ENCODE measurements around the gene SAV1. TPM values are rescaled to one million over a fixed set of nuclear protein-coding genes. Genes with fewer than 3 reads are reported as not detected.

SAV1 gene
- total and polyA plus RNA-seq, 2 of the 13 experiments (the other 11 are each of a cell fraction or from before 2014, with no cell fraction given), result 7.3 to 8.2 TPM

GRCh38 chr14:50656776-50657175, 11.3 kb downstream of the SAV1 start:
- Histone ChIP-seq H3K27me3 (ENCODE audit: control insufficient read depth in 1 of 2, insufficient read depth in 2 of 2, low read length in 2 of 2) (no peaks in the 10 kb centered on the region), H3K36me3 (replicated peaks in 1 of 2; ENCODE audit: control insufficient read depth in 1 of 2, insufficient read depth in 2 of 2, low read length in 2 of 2) (peaks cover 0 to 8% of the 10 kb centered on the region in 2 experiments; a peak in 1 of 5 replicates), H3K4me1 (ENCODE audit: insufficient read depth, low read length) (peaks cover 13% of the 10 kb centered on the region), H3K4me2 (ENCODE audit: low read depth, low read length) (no peak overlapping the region), H2AFZ (ENCODE audit: low read length) (no peak overlapping the region), H3K27ac (ENCODE audit: extremely low read length, insufficient read depth, low read length) (no peak overlapping the region), H3K4me3 (replicated peaks in 1 of 3; ENCODE audit: insufficient read depth in 1 of 3, low read depth in 2 of 3, low read length in 3 of 3) (no peak overlapping the region), H3K79me2 (ENCODE audit: insufficient read depth, low read length) (peaks cover 9% of the 10 kb centered on the region), H4K20me1 (ENCODE audit: insufficient read depth, low read length) (no peaks in the 10 kb centered on the region), H3K9me3 (ENCODE audit: low read length) (no peaks in the 10 kb centered on the region), H3K9ac (ENCODE audit: insufficient read depth, low read depth, low read length) (no peak overlapping the region)
- WGBS (ENCODE audit: low lambda C conversion rate), result 100% methylated on average over 6 of the region's 6 CpGs
- intact Hi-C loops (cut with micrococcal nuclease; ENCODE audit: unreplicated experiment) (no loop called here), in situ Hi-C loops (cut with HindIII; ENCODE audit: extremely low pct_ligation_motif_present, low pct_unique_long_range_greater_than_20kb) (no loop called here)
- no TSS peak for BruUV-seq (replicated peaks)
- ChIA-PET CTCF (ENCODE audit: low intra/inter-chr PET ratio, low total read pairs) (no interaction called here), POLR2A (interaction anchor here (1.5 kb wide), 1 partner anchor 10 kb away, joined by 4 read pairs; no protein-coding TSS in a partner anchor)
- ATAC-seq (no peak), DNase-seq (ENCODE audit: low spot score) (no peak), FAIRE-seq (no peak)
- no peak for TF ChIP-seq ZNF746 (CRISPR knock-in tag; IDR thresholded peaks at IDR 0.05)

GRCh38 chr14:50649691-50650090, 18.4 kb downstream of the SAV1 start:
- Histone ChIP-seq H3K27ac (ENCODE audit: extremely low read length, insufficient read depth, low read length) (no peak overlapping the region), H3K9me3 (ENCODE audit: low read length) (no peaks in the 10 kb centered on the region), H3K4me2 (ENCODE audit: low read depth, low read length) (no peak overlapping the region), H3K79me2 (ENCODE audit: insufficient read depth, low read length) (peaks cover 3% of the 10 kb centered on the region), H3K36me3 (replicated peaks in 1 of 2; ENCODE audit: control insufficient read depth in 1 of 2, insufficient read depth in 2 of 2, low read length in 2 of 2) (peaks cover under 1% of the 10 kb centered on the region in 2 experiments; a peak in 1 of 5 replicates), H3K4me1 (ENCODE audit: insufficient read depth, low read length) (peaks cover 16% of the 10 kb centered on the region), H3K9ac (ENCODE audit: insufficient read depth, low read depth, low read length) (no peak overlapping the region), H4K20me1 (ENCODE audit: insufficient read depth, low read length) (no peaks in the 10 kb centered on the region), H2AFZ (ENCODE audit: low read length) (no peak overlapping the region), H3K4me3 (replicated peaks in 1 of 3; ENCODE audit: insufficient read depth in 1 of 3, low read depth in 2 of 3, low read length in 3 of 3) (no peak overlapping the region), H3K27me3 (ENCODE audit: control insufficient read depth in 1 of 2, insufficient read depth in 2 of 2, low read length in 2 of 2) (no peaks in the 10 kb centered on the region)
- FAIRE-seq (no peak), ATAC-seq (no peak), DNase-seq (ENCODE audit: low spot score) (no peak)
- intact Hi-C loops (cut with micrococcal nuclease; ENCODE audit: unreplicated experiment), result no loop called here
- ChIA-PET CTCF (ENCODE audit: low intra/inter-chr PET ratio, low total read pairs) (no interaction called here), POLR2A (no interaction called here)
- in situ Hi-C loops (cut with HindIII; ENCODE audit: extremely low pct_ligation_motif_present, low pct_unique_long_range_greater_than_20kb), result no loop called here
- no peak for TF ChIP-seq ZNF670 (CRISPR knock-in tag; IDR thresholded peaks at IDR 0.05; ENCODE audit: borderline replicate concordance)
- TF ChIP-seq ZNF468 (CRISPR knock-in tag; IDR thresholded peaks at IDR 0.05), result no peak
- TF ChIP-seq ZBTB1 (CRISPR knock-in tag; IDR thresholded peaks at IDR 0.05; ENCODE audit: borderline replicate concordance), result no peak
- TF ChIP-seq ZNF761 (CRISPR knock-in tag; conservative IDR thresholded peaks at IDR 0.05), result no peak
- no peak for TF ChIP-seq ZFP62 (CRISPR knock-in tag; IDR thresholded peaks at IDR 0.05)
- TF ChIP-seq ZNF318 (CRISPR knock-in tag; IDR thresholded peaks at IDR 0.05), result no peak
- no peak for TF ChIP-seq SIN3A (IDR thresholded peaks at IDR 0.05; ENCODE audit: borderline replicate concordance, low read depth, low read length)
- TF ChIP-seq ZFP90 (CRISPR knock-in tag; IDR thresholded peaks at IDR 0.05; ENCODE audit: borderline replicate concordance), result no peak
- TF ChIP-seq ZNF615 (CRISPR knock-in tag; IDR thresholded peaks at IDR 0.05; ENCODE audit: borderline replicate concordance), result no peak
- BruUV-seq (replicated peaks), result no TSS peak
